K562 (cell line): ENCODE results near the gene RNF114. TPM values are rescaled to one million over a fixed set of nuclear protein-coding genes. Genes with fewer than 3 reads are reported as not detected.

Source experiments
- NCOA2 ChIP-seq, 2 experiments: fragments of 450-650 bp; IDR thresholded peaks; 2 replicates each; pipeline ENCODE4 v1.6.1; 2018; ENCODE audit warnings: mild to moderate bottlenecking in 2 of 2, moderate library complexity in 1 of 2; ENCODE audit not compliant: partially characterized antibody in 2 of 2
- NR2C1 ChIP-seq, 2 experiments: fragments of 450-650 bp; IDR thresholded peaks; 2 replicates each; pipeline ENCODE4 v1.6.1; 2017; ENCODE audit warnings: mild to moderate bottlenecking in 2 of 2, antibody characterized with exemption in 1 of 2, inconsistent platforms in 1 of 2, missing compliant biosample characterization in 1 of 2, missing genetic modification characterization in 1 of 2
- U2AF2 ChIP-seq: fragments of 200-400 bp; formaldehyde crosslinking; optimal IDR thresholded peaks from 2 replicates; pipeline ENCODE3; 2017; ENCODE audit warnings: low read depth, mild to moderate bottlenecking, low read length
- ZBTB1 ChIP-seq: sonication (generic); formaldehyde crosslinking; IDR thresholded peaks from 2 replicates; pipeline ENCODE4 v1.8.1; 2023; ENCODE audit warnings: missing genetic modification reagents, low read depth, mild to moderate bottlenecking, borderline replicate concordance
- ZNF124 ChIP-seq: sonication (generic); formaldehyde crosslinking; IDR thresholded peaks from 2 replicates; pipeline ENCODE4 v1.8.1; 2022; ENCODE audit warnings: missing genetic modification reagents
- polyA plus RNA-seq, 8 experiments: library from polyadenylated mRNA; depleted of rRNA in 4 of 8; stranded (reverse) in 5 of 8; unstranded in 3 of 8; fragments of >200 nt; fragmentation: Nextera tagmentation in 2 of 8; fragmentation: Illumina TruSeq in 1 of 8; extraction: Ambion mirVana in 2 of 8; extraction: Trizol in 1 of 8; gene quantifications; 2 replicates each; pipeline versions ENCODE4 v1.2.1 to v1.2.3, GENCODE V29; 2011 to 2014; ENCODE audit warnings: inconsistent platforms in 1 of 8, missing spikeins in 1 of 8
- total RNA-seq, 7 experiments: library from RNA; depleted of rRNA in 6 of 7; stranded (reverse); fragments of >200 nt in 6 of 7; fragmentation: Illumina TruSeq in 2 of 7; extraction: Trizol in 2 of 7; gene quantifications; 2 replicates each; pipeline versions ENCODE4 v1.2.1 to v1.2.3, GENCODE V29; 2011 to 2021; ENCODE audit warnings: low replicate concordance in 1 of 7
- TF ChIP-seq, protein P1 (sequence below), 2 experiments: fragments of 450-650 bp; IDR thresholded peaks; 2 replicates each; pipeline ENCODE4 v1.6.1; 2016; ENCODE audit warnings: mild to moderate bottlenecking in 2 of 2, borderline replicate concordance in 1 of 2, low read depth in 1 of 2, moderate library complexity in 1 of 2

Gene RNF114
- total and polyA plus RNA-seq, 9 of the 15 experiments (the other 6 are each of a cell fraction or from before 2014, with no cell fraction given): 38.6 to 111 (median 62.6) TPM

DNA sequence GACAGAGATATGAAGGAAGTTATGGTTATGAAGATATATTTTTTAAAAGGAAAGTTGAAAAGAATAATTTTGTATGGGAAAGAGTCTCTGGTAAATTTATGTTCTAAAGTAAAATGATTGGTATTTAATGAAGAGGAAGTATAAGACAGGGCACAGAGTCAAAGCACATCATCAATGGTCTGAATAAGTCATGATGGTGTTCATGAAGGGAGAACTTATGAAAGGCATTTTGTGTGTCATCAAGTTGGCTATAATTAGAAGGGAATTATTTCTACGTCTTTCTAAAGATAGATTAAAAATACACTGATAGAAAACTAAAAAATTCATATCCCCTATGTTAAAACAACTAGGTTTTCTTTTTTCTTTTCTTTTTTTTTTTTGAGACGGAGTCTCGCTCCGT, 25.2 kb downstream of the RNF114 start (continued):
- TF ChIP-seq, protein P1, sequence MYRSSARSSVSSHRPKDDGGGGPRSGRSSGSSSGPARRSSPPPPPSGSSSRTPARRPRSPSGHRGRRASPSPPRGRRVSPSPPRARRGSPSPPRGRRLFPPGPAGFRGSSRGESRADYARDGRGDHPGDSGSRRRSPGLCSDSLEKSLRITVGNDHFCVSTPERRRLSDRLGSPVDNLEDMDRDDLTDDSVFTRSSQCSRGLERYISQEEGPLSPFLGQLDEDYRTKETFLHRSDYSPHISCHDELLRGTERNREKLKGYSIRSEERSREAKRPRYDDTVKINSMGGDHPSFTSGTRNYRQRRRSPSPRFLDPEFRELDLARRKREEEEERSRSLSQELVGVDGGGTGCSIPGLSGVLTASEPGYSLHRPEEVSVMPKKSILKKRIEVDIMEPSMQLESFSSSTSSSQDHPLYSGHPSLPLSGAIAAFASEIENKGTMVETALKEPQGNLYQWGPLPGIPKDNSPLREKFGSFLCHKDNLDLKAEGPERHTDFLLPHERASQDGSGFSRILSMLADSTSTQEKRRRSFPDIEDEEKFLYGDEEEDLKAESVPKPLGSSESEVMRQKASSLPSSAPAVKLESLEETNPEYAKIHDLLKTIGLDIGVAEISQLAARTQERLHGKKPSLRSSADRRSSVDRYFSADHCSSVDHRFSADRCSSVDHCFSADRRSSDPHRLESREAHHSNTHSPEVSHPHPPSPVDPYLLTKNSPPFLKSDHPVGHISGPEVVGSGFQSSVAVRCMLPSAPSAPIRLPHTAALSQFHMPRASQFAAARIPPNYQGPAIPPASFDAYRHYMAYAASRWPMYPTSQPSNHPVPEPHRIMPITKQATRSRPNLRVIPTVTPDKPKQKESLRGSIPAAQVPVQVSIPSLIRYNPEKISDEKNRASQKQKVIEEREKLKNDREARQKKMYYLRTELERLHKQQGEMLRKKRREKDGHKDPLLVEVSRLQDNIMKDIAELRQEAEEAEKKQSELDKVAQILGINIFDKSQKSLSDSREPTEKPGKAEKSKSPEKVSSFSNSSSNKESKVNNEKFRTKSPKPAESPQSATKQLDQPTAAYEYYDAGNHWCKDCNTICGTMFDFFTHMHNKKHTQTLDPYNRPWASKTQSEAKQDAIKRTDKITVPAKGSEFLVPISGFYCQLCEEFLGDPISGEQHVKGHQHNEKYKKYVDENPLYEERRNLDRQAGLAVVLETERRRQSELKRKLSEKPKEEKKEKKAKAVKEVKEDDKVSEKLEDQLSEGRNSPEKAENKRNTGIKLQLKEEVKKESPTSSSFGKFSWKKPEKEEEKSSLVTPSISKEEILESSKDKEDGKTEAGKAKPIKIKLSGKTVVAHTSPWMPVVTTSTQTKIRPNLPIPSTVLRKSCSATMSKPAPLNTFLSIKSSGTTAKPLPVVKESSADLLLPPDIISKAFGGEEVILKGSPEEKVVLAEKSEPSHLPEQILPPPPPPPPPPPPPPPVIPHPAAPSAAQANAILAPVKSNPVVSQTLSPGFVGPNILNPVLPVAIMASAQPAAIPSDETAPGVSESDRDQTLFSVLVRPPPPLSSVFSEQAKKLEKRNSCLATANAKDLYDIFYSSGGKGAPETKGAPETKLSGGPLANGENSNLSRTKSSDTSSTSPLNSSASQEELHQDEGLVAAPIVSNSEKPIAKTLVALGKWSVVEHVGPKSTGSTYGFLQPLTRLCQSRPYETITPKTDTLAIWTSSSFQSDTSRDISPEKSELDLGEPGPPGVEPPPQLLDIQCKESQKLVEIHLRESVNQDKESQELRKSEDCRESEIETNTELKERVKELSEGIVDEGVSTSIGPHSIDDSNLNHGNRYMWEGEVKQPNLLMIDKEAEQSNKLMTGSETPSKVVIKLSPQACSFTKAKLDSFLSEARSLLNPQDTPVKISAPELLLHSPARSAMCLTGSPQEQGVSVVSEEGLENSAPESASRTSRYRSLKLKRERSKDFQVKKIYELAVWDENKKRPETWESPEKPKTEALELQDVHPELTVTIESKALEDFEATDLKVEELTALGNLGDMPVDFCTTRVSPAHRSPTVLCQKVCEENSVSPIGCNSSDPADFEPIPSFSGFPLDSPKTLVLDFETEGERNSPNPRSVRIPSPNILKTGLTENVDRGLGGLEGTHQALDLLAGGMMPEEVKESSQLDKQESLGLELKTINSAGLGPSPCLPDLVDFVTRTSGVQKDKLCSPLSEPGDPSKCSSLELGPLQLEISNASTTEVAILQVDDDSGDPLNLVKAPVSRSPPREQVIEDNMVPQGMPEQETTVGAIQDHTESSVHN (IDR thresholded peaks at IDR 0.05; ENCODE audit: borderline replicate concordance in 1 of 2, low read depth in 1 of 2): no peak
- TF ChIP-seq ZBTB1 (CRISPR knock-in tag): no peak
- TF ChIP-seq NR2C1 (IDR thresholded peaks at IDR 0.05): no peak
- no peak for TF ChIP-seq NR2C1 (tag; IDR thresholded peaks at IDR 0.05)
- no peak for TF ChIP-seq NCOA2 (IDR thresholded peaks at IDR 0.05; ENCODE audit: partially characterized antibody in 2 of 2)
- TF ChIP-seq U2AF2: no peak
- no peak for TF ChIP-seq ZNF124 (CRISPR knock-in tag)
